Esophagus muscularis mucosa (tissue), 4 donors: ENCODE results near the gene GPR27. TPM values are rescaled to one million over a fixed set of nuclear protein-coding genes. Genes with fewer than 3 reads are reported as not detected.

Experiments
- DNase-seq: peaks from one replicate; pipeline ENCODE4 v3.0.0-alpha.2; 2017; ENCODE audit errors: extremely low spot score
- H3K27ac ChIP-seq, 4 donors: fragments of 200-600 bp; sonication (generic); replicated peaks in 1 of 4; 1 replicate in 3 of 4; 2 replicates in 1 of 4; pipeline ENCODE4 v1.5.1; 2016 to 2019; ENCODE audit warnings: mild to moderate bottlenecking in 1 of 4
- H3K27me3 ChIP-seq, 4 donors: fragments of 200-600 bp; sonication (generic); one replicate each; pipeline versions ENCODE4 v1.5.1 to v1.6.0; 2016 to 2019
- H3K36me3 ChIP-seq, 4 donors: fragments of 200-600 bp; sonication (generic); one replicate each; pipeline ENCODE4 v1.5.1; 2016 to 2019
- H3K4me1 ChIP-seq, 4 donors: fragments of 200-600 bp; sonication (generic); one replicate each; pipeline ENCODE4 v1.5.1; 2016 to 2019
- H3K4me3 ChIP-seq, 4 donors: fragments of 200-600 bp; sonication (generic); 1 replicate in 2 of 4; 2 replicates in 2 of 4; pipeline ENCODE4 v1.5.1; 2016 to 2019; ENCODE audit warnings: mild to moderate bottlenecking in 4 of 4, moderate library complexity in 1 of 4
- H3K9me3 ChIP-seq, 4 donors: fragments of 200-600 bp; sonication (generic); 1 replicate in 3 of 4; 2 replicates in 1 of 4; pipeline ENCODE4 v1.5.1; 2016 to 2019
- CTCF ChIP-seq, 3 experiments: fragments of 200-600 bp in 2 of 3; fragments of 450-650 bp in 1 of 3; sonication (generic) in 2 of 3; IDR thresholded peaks; one replicate each; pipeline ENCODE4 v1.5.1; 2017 to 2019; ENCODE audit warnings: antibody characterized with exemption in 3 of 3, mild to moderate bottlenecking in 2 of 3, moderate library complexity in 1 of 3
- EP300 ChIP-seq: sonication (generic); formaldehyde crosslinking; IDR thresholded peaks from one replicate; pipeline ENCODE4 v1.6.1; 2017; ENCODE audit warnings: antibody characterized with exemption
- POLR2A ChIP-seq: fragments of 450-650 bp; IDR thresholded peaks from one replicate; pipeline ENCODE4 v1.6.1; 2017; ENCODE audit warnings: antibody characterized with exemption, moderate library complexity, mild to moderate bottlenecking, low read depth
- POLR2AphosphoS5 ChIP-seq, 2 donors: sonication (generic); formaldehyde crosslinking; IDR thresholded peaks; one replicate each; pipeline ENCODE4 v1.6.1; 2017; ENCODE audit warnings: antibody characterized with exemption in 2 of 2
- WGBS: methylation state at CpG from one replicate; pipeline ENCODE4 v1.1.5; 2018; 5-methylcytosine and 5-hydroxymethylcytosine counted together
- intact Hi-C: fragments of 100-400 bp; cut with DNase I; formaldehyde crosslinking; loops from one replicate; pipeline ENCODE4 v1.15.1; 2023
- total RNA-seq, 4 donors: library from RNA; depleted of rRNA; stranded (reverse); fragments of >200 nt; gene quantifications; one replicate each; pipeline versions ENCODE4 v1.1.0 to v1.2.1, GENCODE V29; 2016

Gene GPR27
- total RNA-seq, 4 donors from 2014 or later, result 2.2 to 4.3 (median 2.5) TPM

GRCh38 chr3:71797455-71797854 lies 43.8 kb downstream of the GPR27 start:
- Histone ChIP-seq H3K27ac (no peak overlapping the region), H3K36me3 (no peaks in the 10 kb centered on the region), H3K9me3 (no peaks in the 10 kb centered on the region), H3K27me3 (peaks cover 0 to 19% (median 0%) of the 10 kb centered on the region in 4 donors), H3K4me3 (no peak overlapping the region), H3K4me1 (no peaks in the 10 kb centered on the region)
- WGBS, result 90% methylated on average over 6 of the region's 7 CpGs
- intact Hi-C loops, result no loop called here
- peak; percentile 74 for DNase-seq
- no peak for TF ChIP-seq POLR2AphosphoS5 (IDR thresholded peaks at IDR 0.05)

- no peak for DNase-seq
Observed at GRCh38 chr3:71800023-71800422, 46.4 kb downstream of the GPR27 start.

GRCh38 chr3:71801986-71802385 lies 48.3 kb downstream of the GPR27 start:
- intact Hi-C loops, result no loop called here
- Histone ChIP-seq H3K4me1 (no peaks in the 10 kb centered on the region), H3K4me3 (no peak overlapping the region), H3K36me3 (no peaks in the 10 kb centered on the region), H3K27ac (no peak overlapping the region), H3K27me3 (peaks cover 0 to 21% (median 0%) of the 10 kb centered on the region in 4 donors), H3K9me3 (no peaks in the 10 kb centered on the region)
- no peak for TF ChIP-seq POLR2A
- no peak for TF ChIP-seq CTCF (IDR thresholded peaks at IDR 0.05)
- no peak for TF ChIP-seq EP300
- no peak for TF ChIP-seq POLR2AphosphoS5 (IDR thresholded peaks at IDR 0.05)
- DNase-seq, result no peak
- 97% methylated on average over 2 of the region's 2 CpGs for WGBS

More at GRCh38 chr3:71800023-71800422, 46.4 kb downstream of the GPR27 start:
- Histone ChIP-seq H3K4me1 (no peaks in the 10 kb centered on the region), H3K9me3 (no peaks in the 10 kb centered on the region), H3K36me3 (no peaks in the 10 kb centered on the region), H3K27ac (no peak overlapping the region), H3K4me3 (no peak overlapping the region), H3K27me3 (peaks cover 0 to 21% (median 0%) of the 10 kb centered on the region in 4 donors)
- TF ChIP-seq CTCF (IDR thresholded peaks at IDR 0.05) (no peak), POLR2AphosphoS5 (IDR thresholded peaks at IDR 0.05) (no peak), POLR2A (no peak), EP300 (no peak)
- intact Hi-C loops, result no loop called here
- 69% methylated on average over 3 of the region's 3 CpGs for WGBS

- DNase-seq, result peak; percentile 34
Observed at GRCh38 chr3:71803248-71803647, 49.6 kb downstream of the GPR27 start.

GRCh38 chr3:71805199-71805598 lies 51.5 kb downstream of the GPR27 start:
- H3K4me1 ChIP-seq, result no peaks in the 10 kb centered on the region
- peaks cover 0 to 21% (median 0%) of the 10 kb centered on the region in 4 donors for H3K27me3 ChIP-seq
- no peaks in the 10 kb centered on the region for H3K36me3 ChIP-seq
- DNase-seq, result peak; percentile 60
- no peak overlapping the region for H3K4me3 ChIP-seq
- H3K9me3 ChIP-seq, result no peaks in the 10 kb centered on the region
- no peak for TF ChIP-seq POLR2A
- no peak for TF ChIP-seq POLR2AphosphoS5 (IDR thresholded peaks at IDR 0.05)
- TF ChIP-seq CTCF (IDR thresholded peaks at IDR 0.05), result no peak
- TF ChIP-seq EP300, result no peak
- intact Hi-C loops, result no loop called here
- WGBS, result 100% methylated on average over 2 of the region's 3 CpGs
- no peak overlapping the region for H3K27ac ChIP-seq

More at GRCh38 chr3:71803248-71803647, 49.6 kb downstream of the GPR27 start:
- 96% methylated on average over 3 of the region's 3 CpGs for WGBS
- Histone ChIP-seq H3K27ac (no peak overlapping the region), H3K4me1 (no peaks in the 10 kb centered on the region), H3K9me3 (no peaks in the 10 kb centered on the region), H3K4me3 (no peak overlapping the region), H3K27me3 (peaks cover 0 to 21% (median 0%) of the 10 kb centered on the region in 4 donors), H3K36me3 (no peaks in the 10 kb centered on the region)
- TF ChIP-seq POLR2AphosphoS5 (IDR thresholded peaks at IDR 0.05) (no peak), POLR2A (no peak), CTCF (IDR thresholded peaks at IDR 0.05) (no peak), EP300 (no peak)
- intact Hi-C loops, result no loop called here
